Measurements from ENCODE around the gene CNN1. TPM values are rescaled to one million over a fixed set of nuclear protein-coding genes. Genes with fewer than 3 reads are reported as not detected.

Gene CNN1
- total and polyA plus RNA-seq, 9 of the 15 experiments (the other 6 are each of a cell fraction or from before 2014, with no cell fraction given), result 0.23 to 10.6 (median 5.2) TPM

DNA sequence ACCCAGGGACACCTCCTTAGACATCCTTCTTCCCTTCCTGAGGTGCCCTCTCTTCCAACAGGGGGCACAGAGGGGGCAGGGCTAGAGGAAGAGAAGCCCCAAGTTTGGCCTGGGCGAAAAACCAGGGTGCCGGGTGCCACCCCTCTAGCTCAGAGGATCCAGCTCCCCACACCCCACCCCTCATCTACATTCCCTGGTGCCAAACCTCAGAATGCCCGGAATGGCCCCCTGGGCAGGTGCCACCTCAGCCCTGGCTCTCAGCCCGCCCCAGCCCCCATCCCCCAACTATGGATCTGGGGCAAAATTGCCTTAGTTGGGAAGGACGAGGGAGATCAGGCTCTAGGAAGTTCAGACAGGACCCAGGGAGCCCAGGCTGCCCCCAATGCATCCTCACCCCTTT lies 2.0 kb downstream of the CNN1 start:
- Histone ChIP-seq H3K27ac (ENCODE audit: extremely low read depth, low read depth, low read length) (no peak overlapping the region), H3K9ac (ENCODE audit: insufficient read depth in 1 of 2, low read depth in 2 of 2, low read length in 2 of 2) (peak overlapping the region in 1 of 2 experiments; percentile 88; a peak in 2 of 4 replicates), H3K4me2 (ENCODE audit: insufficient read depth, low read length) (no peak overlapping the region), H2AFZ (ENCODE audit: low read depth, low read length) (no peak overlapping the region), H4K20me1 (replicated peaks; ENCODE audit: control insufficient read depth, insufficient read depth, low read length) (no peaks in the 10 kb centered on the region), H3K4me3 (no peak overlapping the region), H3K27me3 (ENCODE audit: control insufficient read depth in 2 of 2, insufficient read depth in 2 of 2, low read length in 2 of 2) (no peaks in the 10 kb centered on the region), H3K79me2 (ENCODE audit: control insufficient read depth, insufficient read depth, low read length) (no peaks in the 10 kb centered on the region), H3K4me1 (replicated peaks in 1 of 2; ENCODE audit: control insufficient read depth in 2 of 2, insufficient read depth in 2 of 2, low read length in 2 of 2) (peaks cover 25 to 40% of the 10 kb centered on the region in 2 experiments; a peak in 4 of 5 replicates), H3K9me3 (replicated peaks; ENCODE audit: control insufficient read depth, insufficient read depth, low read depth, low read length) (no peaks in the 10 kb centered on the region), H3K9me1 (ENCODE audit: control insufficient read depth, insufficient read depth, low read length) (no peaks in the 10 kb centered on the region), H3K36me3 (ENCODE audit: control insufficient read depth, insufficient read depth, low read length) (no peaks in the 10 kb centered on the region)
- ATAC-seq (no peak), FAIRE-seq (no peak), DNase-seq (ENCODE audit: extremely low read depth in 1 of 4, low spot score in 3 of 4) (no peak)
- intact Hi-C loops (cut with micrococcal nuclease), result no loop called here
- ChIA-PET CTCF (ENCODE audit: low intra/inter-chr PET ratio) (no interaction called here), POLR2A (interaction anchor here (0.6 kb wide), 1 partner anchor 628 kb away, joined by 4 read pairs; no protein-coding TSS in a partner anchor)
- no peak for TF ChIP-seq MAZ (CRISPR knock-in tag; conservative IDR thresholded peaks at IDR 0.05 in 1 of 2, IDR thresholded peaks at IDR 0.05 in 1 of 2)
- TF ChIP-seq ZNF695 (CRISPR knock-in tag; IDR thresholded peaks at IDR 0.05), result no peak
- TF ChIP-seq ZNF561 (CRISPR knock-in tag; conservative IDR thresholded peaks at IDR 0.05), result no peak
- TF ChIP-seq TEAD1 (CRISPR knock-in tag; IDR thresholded peaks at IDR 0.05), result no peak
- TF ChIP-seq HNRNPH1 (optimal IDR thresholded peaks at IDR 0.05; ENCODE audit: low read depth, low read length), result no peak
- TF ChIP-seq TCF3 (CRISPR knock-in tag; IDR thresholded peaks at IDR 0.05), result no peak
- no peak for TF ChIP-seq NUFIP1 (IDR thresholded peaks at IDR 0.05; ENCODE audit: partially characterized antibody)
- TF ChIP-seq RBM15 (IDR thresholded peaks at IDR 0.05; ENCODE audit: insufficient read depth, low read length), result no peak
- TF ChIP-seq HDAC1 (IDR thresholded peaks at IDR 0.05), result no peak
- TF ChIP-seq TAF15 (IDR thresholded peaks at IDR 0.05; ENCODE audit: low read depth, low read length), result no peak
- 73% methylated on average over 2 of the region's 5 CpGs for WGBS (ENCODE audit: insufficient coverage, low coverage, missing lambda C conversion rate)
- in situ Hi-C loops (cut with MboI), result no loop called here
- BruUV-seq (replicated peaks), result no TSS peak
